AG09319 (cell line): ENCODE results near the gene MBD5.
A peak's percentile ranks its signal among the peaks of the same experiment; 100 is the strongest.

ENCODE experiments used
- DNase-seq: peaks from one replicate; pipeline ENCODE4 v3.0.0-alpha.2; 2010; ENCODE audit warnings: low read depth; ENCODE audit errors: extremely low read depth
- CTCF ChIP-seq: IDR thresholded peaks from 2 replicates; pipeline ENCODE4 v1.5.1; 2011; ENCODE audit warnings: low read depth, mild to moderate bottlenecking, inconsistent platforms, low read length, moderate library complexity

Gene MBD5

GRCh38 chr2:148255929-148256328 lies 235.0 kb downstream of the MBD5 start:
- TF ChIP-seq CTCF, result no peak
- no peak for DNase-seq

GRCh38 chr2:148257276-148257675 lies 236.4 kb downstream of the MBD5 start:
- DNase-seq, result no peak
- TF ChIP-seq CTCF, result no peak

GRCh38 chr2:148258124-148258523 lies 237.2 kb downstream of the MBD5 start:
- no peak for TF ChIP-seq CTCF
- no peak for DNase-seq

GRCh38 chr2:148259674-148260073 lies 238.8 kb downstream of the MBD5 start:
- DNase-seq, result no peak
- peak; percentile 2; the same call in 1 of the 2 replicates for TF ChIP-seq CTCF

- no peak for TF ChIP-seq CTCF
- DNase-seq, result no peak
Observed at GRCh38 chr2:148263890-148264289, 243.0 kb downstream of the MBD5 start.

- TF ChIP-seq CTCF, result no peak
- no peak for DNase-seq
Observed at GRCh38 chr2:148273158-148273691, 252.3 kb downstream of the MBD5 start.

GRCh38 chr2:148279216-148279615 lies 258.3 kb downstream of the MBD5 start:
- no peak for TF ChIP-seq CTCF
- DNase-seq, result no peak
